ENCODE data around the gene CXCR4.
A peak's percentile ranks its signal among the peaks of the same experiment; 100 is the strongest.

CXCR4 gene

GRCh38 chr2:136117909-136118818, at the start of gene CXCR4:
CXCR4 (minus strand) TSS chr2:136118149; CDS start chr2:136118060, 89 bp downstream.
- peak; percentile 86 to 89 for DNase-seq

- DNase-seq: no peak
These were observed 46.4 kb upstream of the CXCR4 start for GRCh38 chr2:136164280-136164776.

- DNase-seq: no peak
These were observed 44.5 kb upstream of the CXCR4 start for GRCh38 chr2:136162438-136162837.

GRCh38 chr2:136156411-136156810, 38.5 kb upstream of the CXCR4 start:
- no peak for DNase-seq

GRCh38 chr2:136154384-136154783, 36.4 kb upstream of the CXCR4 start:
- no peak for DNase-seq

GRCh38 chr2:136151021-136151971, 33.3 kb upstream of the CXCR4 start:
- no peak for DNase-seq

- no peak for DNase-seq
These were observed 31.1 kb upstream of the CXCR4 start for GRCh38 chr2:136149011-136149410.

GRCh38 chr2:136146564-136146963, 28.6 kb upstream of the CXCR4 start:
- no peak for DNase-seq

GRCh38 chr2:136143603-136144451, 25.9 kb upstream of the CXCR4 start:
- DNase-seq: no peak

- no peak for DNase-seq
These were observed 23.7 kb upstream of the CXCR4 start for GRCh38 chr2:136141510-136142149.

- DNase-seq: no peak
These were observed 21.7 kb upstream of the CXCR4 start for GRCh38 chr2:136139631-136140030.

- DNase-seq: no peak
These were observed 20.0 kb upstream of the CXCR4 start for GRCh38 chr2:136137982-136138381.

- DNase-seq: no peak
These were observed 19.0 kb upstream of the CXCR4 start for GRCh38 chr2:136136931-136137330.

- peak; percentile 39 to 47 for DNase-seq
These were observed 18.3 kb upstream of the CXCR4 start for GRCh38 chr2:136135921-136136906.

GRCh38 chr2:136135462-136135861, 17.5 kb upstream of the CXCR4 start:
- DNase-seq: no peak

- DNase-seq: peak; percentile 46 to 63
These were observed 16.2 kb upstream of the CXCR4 start for GRCh38 chr2:136134126-136134525.

GRCh38 chr2:136133586-136133985, 15.6 kb upstream of the CXCR4 start:
- DNase-seq: no peak

GRCh38 chr2:136133176-136133575, 15.2 kb upstream of the CXCR4 start:
- DNase-seq: no peak

- no peak for DNase-seq
These were observed 14.8 kb upstream of the CXCR4 start for GRCh38 chr2:136132825-136133155.

GRCh38 chr2:136131961-136132824, 14.2 kb upstream of the CXCR4 start:
- peak; percentile 62 to 72 for DNase-seq

All from activated CD4-positive, alpha-beta T cell treated with anti-CD3 and anti-CD28 coated beads, Interleukin-2, amount 50 U/mL, for 48 hours (primary cell).